DND-41 (cell line): Measurements from ENCODE around the gene CCDC106.

Source experiments
- EZH2 ChIP-seq: IDR thresholded peaks from 3 replicates; pipeline ENCODE4 v1.6.1; 2012; ENCODE audit warnings: borderline replicate concordance, low read depth, mild to moderate bottlenecking, moderate library complexity, low read length, inconsistent platforms; ENCODE audit not compliant: severe bottlenecking
- TF ChIP-seq, protein P1 (sequence below): IDR thresholded peaks from 2 replicates; pipeline ENCODE4 v1.5.1; 2012; ENCODE audit warnings: borderline replicate concordance, low read length, moderate library complexity, mild to moderate bottlenecking; ENCODE audit not compliant: poor library complexity, severe bottlenecking; ENCODE audit errors: extremely low read depth

DNA sequence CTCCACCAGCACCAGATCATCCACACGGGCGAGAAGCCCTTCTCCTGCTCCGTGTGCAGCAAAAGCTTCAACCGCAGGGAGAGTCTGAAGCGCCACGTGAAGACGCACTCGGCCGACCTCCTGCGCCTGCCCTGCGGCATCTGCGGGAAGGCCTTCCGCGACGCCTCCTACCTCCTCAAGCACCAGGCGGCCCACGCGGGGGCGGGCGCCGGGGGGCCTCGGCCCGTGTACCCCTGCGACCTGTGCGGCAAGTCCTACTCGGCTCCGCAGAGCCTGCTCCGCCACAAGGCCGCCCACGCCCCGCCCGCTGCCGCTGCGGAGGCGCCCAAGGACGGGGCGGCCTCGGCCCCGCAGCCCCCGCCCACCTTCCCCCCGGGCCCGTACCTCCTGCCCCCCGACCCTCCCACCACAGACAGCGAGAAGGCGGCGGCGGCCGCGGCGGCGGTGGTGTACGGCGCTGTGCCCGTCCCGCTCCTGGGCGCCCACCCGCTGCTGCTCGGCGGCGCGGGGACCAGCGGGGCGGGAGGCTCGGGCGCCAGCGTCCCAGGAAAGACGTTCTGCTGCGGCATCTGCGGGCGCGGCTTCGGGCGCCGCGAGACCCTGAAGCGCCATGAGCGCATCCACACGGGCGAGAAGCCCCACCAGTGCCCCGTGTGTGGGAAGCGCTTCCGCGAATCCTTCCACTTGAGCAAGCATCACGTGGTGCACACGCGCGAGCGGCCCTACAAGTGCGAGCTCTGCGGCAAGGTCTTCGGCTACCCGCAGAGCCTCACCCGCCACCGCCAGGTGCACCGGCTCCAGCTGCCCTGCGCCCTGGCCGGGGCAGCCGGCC, 33.1 kb upstream of the CCDC106 start:
- TF ChIP-seq, protein P1, sequence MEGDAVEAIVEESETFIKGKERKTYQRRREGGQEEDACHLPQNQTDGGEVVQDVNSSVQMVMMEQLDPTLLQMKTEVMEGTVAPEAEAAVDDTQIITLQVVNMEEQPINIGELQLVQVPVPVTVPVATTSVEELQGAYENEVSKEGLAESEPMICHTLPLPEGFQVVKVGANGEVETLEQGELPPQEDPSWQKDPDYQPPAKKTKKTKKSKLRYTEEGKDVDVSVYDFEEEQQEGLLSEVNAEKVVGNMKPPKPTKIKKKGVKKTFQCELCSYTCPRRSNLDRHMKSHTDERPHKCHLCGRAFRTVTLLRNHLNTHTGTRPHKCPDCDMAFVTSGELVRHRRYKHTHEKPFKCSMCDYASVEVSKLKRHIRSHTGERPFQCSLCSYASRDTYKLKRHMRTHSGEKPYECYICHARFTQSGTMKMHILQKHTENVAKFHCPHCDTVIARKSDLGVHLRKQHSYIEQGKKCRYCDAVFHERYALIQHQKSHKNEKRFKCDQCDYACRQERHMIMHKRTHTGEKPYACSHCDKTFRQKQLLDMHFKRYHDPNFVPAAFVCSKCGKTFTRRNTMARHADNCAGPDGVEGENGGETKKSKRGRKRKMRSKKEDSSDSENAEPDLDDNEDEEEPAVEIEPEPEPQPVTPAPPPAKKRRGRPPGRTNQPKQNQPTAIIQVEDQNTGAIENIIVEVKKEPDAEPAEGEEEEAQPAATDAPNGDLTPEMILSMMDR = no peak
- TF ChIP-seq EZH2 = no peak
